Activated T-helper 2 cell treated with anti-CD3 and anti-CD28 coated beads, Interferon-gamma antibody, Interleukin-2, Interleukin-4, amounts not matched to agents 10 μg/mL and 5 μg/mL and 100 μg/mL, durations not matched to agents 14 hours and 24 hours and 36 hours (primary cell): ENCODE measurements around the gene HDAC1. TPM values are rescaled to one million over a fixed set of nuclear protein-coding genes. Genes with fewer than 3 reads are reported as not detected.
A peak's percentile ranks its signal among the peaks of the same experiment; 100 is the strongest.
"Not testable (repeated sequence)": the region's sequence is repeated elsewhere in the genome, so short reads cannot be mapped to it uniquely, and the experiment has no call there.

Experiments used
- DNase-seq: peaks from one replicate; pipeline ENCODE4 v3.0.0; 2021; ENCODE audit warnings: low spot score
- H3K27ac Mint-ChIP-seq: one replicate; pipeline ENCODE4 v1.8.0; 2021; ENCODE audit warnings: mixed read lengths
- H3K27me3 Mint-ChIP-seq: one replicate; pipeline ENCODE4 v1.8.0; 2021; ENCODE audit warnings: low read depth, mixed read lengths
- H3K36me3 Mint-ChIP-seq: one replicate; pipeline ENCODE4 v1.8.0; 2021; ENCODE audit warnings: low read depth, mixed read lengths
- H3K4me1 Mint-ChIP-seq: one replicate; pipeline ENCODE4 v1.8.0; 2021; ENCODE audit warnings: low read depth, mixed read lengths
- H3K4me3 Mint-ChIP-seq: one replicate; pipeline ENCODE4 v1.8.0; 2021; ENCODE audit warnings: low read depth, mild to moderate bottlenecking, moderate library complexity, mixed read lengths
- H3K9me3 Mint-ChIP-seq: one replicate; pipeline ENCODE4 v1.8.0; 2021; ENCODE audit warnings: mixed read lengths
- intact Hi-C: fragments of 100-400 bp; cut with micrococcal nuclease; formaldehyde crosslinking; loops from one replicate; pipeline ENCODE4 v1.15.1; 2023
- total RNA-seq: library from RNA; stranded (reverse); gene quantifications from 2 replicates; pipeline ENCODE4 v1.2.3, GENCODE V29; 2022

HDAC1 gene
- total RNA-seq, 1 donor from 2014 or later: 179 TPM

GRCh38 chr1:32285658-32286057 lies 6.2 kb upstream of the HDAC1 start:
- Mint-ChIP-seq H3K27ac (no peak overlapping the region), H3K4me3 (no peak overlapping the region), H3K36me3 (peaks cover 50% of the 10 kb centered on the region), H3K9me3 (no peaks in the 10 kb centered on the region), H3K27me3 (no peaks in the 10 kb centered on the region), H3K4me1 (peaks cover 2% of the 10 kb centered on the region)
- intact Hi-C loops: no loop called here
- DNase-seq: no peak

- H3K9me3 Mint-ChIP-seq: no peaks in the 10 kb centered on the region
- peak overlapping the region; percentile 28 for H3K27ac Mint-ChIP-seq
- no peaks in the 10 kb centered on the region for H3K27me3 Mint-ChIP-seq
Observed at GRCh38 chr1:32286763-32287162, 5.1 kb upstream of the HDAC1 start.

GRCh38 chr1:32289256-32289655 lies 2.6 kb upstream of the HDAC1 start:
- no peaks in the 10 kb centered on the region for H3K27me3 Mint-ChIP-seq
- H3K27ac Mint-ChIP-seq: no peak overlapping the region
- peaks cover 33% of the 10 kb centered on the region for H3K36me3 Mint-ChIP-seq

More at GRCh38 chr1:32286763-32287162, 5.1 kb upstream of the HDAC1 start:
- intact Hi-C loops: no loop called here
- Mint-ChIP-seq H3K4me1 (peaks cover 8% of the 10 kb centered on the region), H3K36me3 (peaks cover 40% of the 10 kb centered on the region), H3K4me3 (no peak overlapping the region)
- no peak for DNase-seq

GRCh38 chr1:32291145-32291707 lies 657 bp upstream of the HDAC1 start:
- Mint-ChIP-seq H3K27me3 (no peaks in the 10 kb centered on the region), H3K4me3 (peak overlapping the region; percentile 94), H3K36me3 (peaks cover 35% of the 10 kb centered on the region), H3K4me1 (peaks cover 28% of the 10 kb centered on the region), H3K27ac (peak overlapping the region; percentile 99), H3K9me3 (no peaks in the 10 kb centered on the region)
- DNase-seq: no peak
- intact Hi-C loops: loop anchor here (2.0 to 5.0 kb wide), 3 partner anchors 36 to 68 kb away; partner anchors contain the start of genes EIF3I, MARCKSL1 and TMEM234

More at GRCh38 chr1:32289256-32289655, 2.6 kb upstream of the HDAC1 start:
- peaks cover 13% of the 10 kb centered on the region for H3K4me1 Mint-ChIP-seq
- H3K4me3 Mint-ChIP-seq: no peak overlapping the region
- H3K9me3 Mint-ChIP-seq: no peaks in the 10 kb centered on the region
- no peak for DNase-seq
- intact Hi-C loops: no loop called here

GRCh38 chr1:32298211-32298610 lies 6.3 kb downstream of the HDAC1 start:
- peaks cover 55% of the 10 kb centered on the region for H3K36me3 Mint-ChIP-seq
- H3K9me3 Mint-ChIP-seq, H3K27ac Mint-ChIP-seq, intact Hi-C loops, H3K27me3 Mint-ChIP-seq, H3K4me3 Mint-ChIP-seq, DNase-seq: not testable (repeated sequence)
- peaks cover 31% of the 10 kb centered on the region for H3K4me1 Mint-ChIP-seq

- H3K27me3 Mint-ChIP-seq: no peaks in the 10 kb centered on the region
- H3K9me3 Mint-ChIP-seq: no peaks in the 10 kb centered on the region
- no peak for DNase-seq
- intact Hi-C loops: no loop called here
- H3K4me1 Mint-ChIP-seq: peaks cover 31% of the 10 kb centered on the region
- H3K27ac Mint-ChIP-seq: no peak overlapping the region
- H3K4me3 Mint-ChIP-seq: no peak overlapping the region
- H3K36me3 Mint-ChIP-seq: peaks cover 66% of the 10 kb centered on the region
Observed at GRCh38 chr1:32299327-32299726, 7.4 kb downstream of the HDAC1 start.

- no peak overlapping the region for H3K27ac Mint-ChIP-seq
- H3K4me1 Mint-ChIP-seq: peaks cover 22% of the 10 kb centered on the region
- H3K4me3 Mint-ChIP-seq: no peak overlapping the region
Observed at GRCh38 chr1:32303358-32303757, 11.5 kb downstream of the HDAC1 start.

GRCh38 chr1:32303997-32304622 lies 12.2 kb downstream of the HDAC1 start:
- no peak for DNase-seq

More at GRCh38 chr1:32303358-32303757, 11.5 kb downstream of the HDAC1 start:
- peaks cover 71% of the 10 kb centered on the region for H3K36me3 Mint-ChIP-seq
- no peak for DNase-seq
- intact Hi-C loops: no loop called here
- H3K9me3 Mint-ChIP-seq: no peaks in the 10 kb centered on the region
- no peaks in the 10 kb centered on the region for H3K27me3 Mint-ChIP-seq

GRCh38 chr1:32305310-32305709 lies 13.4 kb downstream of the HDAC1 start:
- intact Hi-C loops: no loop called here
- no peak overlapping the region for H3K4me3 Mint-ChIP-seq
- peaks cover 32% of the 10 kb centered on the region for H3K4me1 Mint-ChIP-seq
- no peaks in the 10 kb centered on the region for H3K9me3 Mint-ChIP-seq
- DNase-seq: no peak
- H3K36me3 Mint-ChIP-seq: peaks cover 72% of the 10 kb centered on the region
- no peaks in the 10 kb centered on the region for H3K27me3 Mint-ChIP-seq
- no peak overlapping the region for H3K27ac Mint-ChIP-seq

More at GRCh38 chr1:32303997-32304622, 12.2 kb downstream of the HDAC1 start:
- H3K27ac Mint-ChIP-seq: no peak overlapping the region
- intact Hi-C loops: no loop called here
- peaks cover 26% of the 10 kb centered on the region for H3K4me1 Mint-ChIP-seq
- no peaks in the 10 kb centered on the region for H3K27me3 Mint-ChIP-seq
- H3K9me3 Mint-ChIP-seq: no peaks in the 10 kb centered on the region
- H3K36me3 Mint-ChIP-seq: peaks cover 71% of the 10 kb centered on the region
- no peak overlapping the region for H3K4me3 Mint-ChIP-seq

GRCh38 chr1:32307324-32307723 lies 15.4 kb downstream of the HDAC1 start:
- intact Hi-C loops: no loop called here
- Mint-ChIP-seq H3K9me3 (no peaks in the 10 kb centered on the region), H3K4me1 (peaks cover 42% of the 10 kb centered on the region), H3K36me3 (peaks cover 60% of the 10 kb centered on the region), H3K27ac (peak overlapping the region; percentile 38), H3K4me3 (no peak overlapping the region), H3K27me3 (no peaks in the 10 kb centered on the region)
- DNase-seq: no peak

GRCh38 chr1:32309960-32310359 lies 18.1 kb downstream of the HDAC1 start:
- H3K27ac Mint-ChIP-seq: no peak overlapping the region
- no peaks in the 10 kb centered on the region for H3K27me3 Mint-ChIP-seq
- peaks cover 45% of the 10 kb centered on the region for H3K4me1 Mint-ChIP-seq
- H3K4me3 Mint-ChIP-seq: no peak overlapping the region
- H3K9me3 Mint-ChIP-seq: no peaks in the 10 kb centered on the region
- H3K36me3 Mint-ChIP-seq: peaks cover 47% of the 10 kb centered on the region
- intact Hi-C loops: no loop called here
- no peak for DNase-seq

GRCh38 chr1:32311709-32312393 lies 20.0 kb downstream of the HDAC1 start:
- peak overlapping the region; percentile 42 for H3K27ac Mint-ChIP-seq
- intact Hi-C loops: no loop called here
- H3K4me1 Mint-ChIP-seq: peaks cover 47% of the 10 kb centered on the region
- no peak for DNase-seq
- no peaks in the 10 kb centered on the region for H3K27me3 Mint-ChIP-seq
- peaks cover 38% of the 10 kb centered on the region for H3K36me3 Mint-ChIP-seq
- no peaks in the 10 kb centered on the region for H3K9me3 Mint-ChIP-seq
- H3K4me3 Mint-ChIP-seq: no peak overlapping the region

GRCh38 chr1:32316903-32317277 lies 25.0 kb downstream of the HDAC1 start:
- H3K27me3 Mint-ChIP-seq: no peaks in the 10 kb centered on the region
- H3K27ac Mint-ChIP-seq: no peak overlapping the region
- DNase-seq: no peak
- H3K4me3 Mint-ChIP-seq: no peak overlapping the region
- intact Hi-C loops: no loop called here
- peaks cover 26% of the 10 kb centered on the region for H3K4me1 Mint-ChIP-seq
- H3K9me3 Mint-ChIP-seq: no peaks in the 10 kb centered on the region
- H3K36me3 Mint-ChIP-seq: peaks cover 45% of the 10 kb centered on the region
